ENCODE data around the gene MLN.

DNA sequence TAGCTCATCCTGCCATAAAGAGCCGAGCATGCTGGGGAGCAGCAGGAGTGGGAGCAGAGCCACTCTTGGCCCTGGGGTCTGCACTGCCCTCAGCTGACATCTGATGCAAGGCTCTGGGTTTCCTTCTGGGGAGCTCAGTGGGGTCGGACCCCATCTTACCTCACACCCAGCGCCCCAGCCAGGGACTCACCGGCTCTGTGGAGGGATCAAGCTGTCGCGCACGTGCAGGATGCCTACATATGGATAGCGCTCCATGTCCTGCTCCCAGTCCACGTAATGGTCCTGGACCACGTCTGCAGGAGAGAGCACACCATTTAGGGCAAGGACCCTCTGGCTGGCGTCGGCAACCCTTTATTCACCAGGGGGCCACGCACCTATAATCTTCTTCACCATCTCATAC, 27.0 kb downstream of the MLN start:
- no peak for TF ChIP-seq ZNF302 (CRISPR knock-in tag; IDR thresholded peaks at IDR 0.05)
- TF ChIP-seq TP53 (CRISPR knock-in tag; IDR thresholded peaks at IDR 0.05): no peak
- no peak for TF ChIP-seq JUN (IDR thresholded peaks at IDR 0.05)
- TF ChIP-seq ESRRA (IDR thresholded peaks at IDR 0.05; ENCODE audit: borderline replicate concordance, low read length): no peak
- no peak for TF ChIP-seq MAFK (IDR thresholded peaks at IDR 0.05; ENCODE audit: partially characterized antibody)
